ENCODE measurements around the gene KIAA0232. TPM values are rescaled to one million over a fixed set of nuclear protein-coding genes. Genes with fewer than 3 reads are reported as not detected.
A peak's percentile ranks its signal among the peaks of the same experiment; 100 is the strongest.

The KIAA0232 gene
- total RNA-seq, 1 donor from 2014 or later: 28.1 TPM

DNA sequence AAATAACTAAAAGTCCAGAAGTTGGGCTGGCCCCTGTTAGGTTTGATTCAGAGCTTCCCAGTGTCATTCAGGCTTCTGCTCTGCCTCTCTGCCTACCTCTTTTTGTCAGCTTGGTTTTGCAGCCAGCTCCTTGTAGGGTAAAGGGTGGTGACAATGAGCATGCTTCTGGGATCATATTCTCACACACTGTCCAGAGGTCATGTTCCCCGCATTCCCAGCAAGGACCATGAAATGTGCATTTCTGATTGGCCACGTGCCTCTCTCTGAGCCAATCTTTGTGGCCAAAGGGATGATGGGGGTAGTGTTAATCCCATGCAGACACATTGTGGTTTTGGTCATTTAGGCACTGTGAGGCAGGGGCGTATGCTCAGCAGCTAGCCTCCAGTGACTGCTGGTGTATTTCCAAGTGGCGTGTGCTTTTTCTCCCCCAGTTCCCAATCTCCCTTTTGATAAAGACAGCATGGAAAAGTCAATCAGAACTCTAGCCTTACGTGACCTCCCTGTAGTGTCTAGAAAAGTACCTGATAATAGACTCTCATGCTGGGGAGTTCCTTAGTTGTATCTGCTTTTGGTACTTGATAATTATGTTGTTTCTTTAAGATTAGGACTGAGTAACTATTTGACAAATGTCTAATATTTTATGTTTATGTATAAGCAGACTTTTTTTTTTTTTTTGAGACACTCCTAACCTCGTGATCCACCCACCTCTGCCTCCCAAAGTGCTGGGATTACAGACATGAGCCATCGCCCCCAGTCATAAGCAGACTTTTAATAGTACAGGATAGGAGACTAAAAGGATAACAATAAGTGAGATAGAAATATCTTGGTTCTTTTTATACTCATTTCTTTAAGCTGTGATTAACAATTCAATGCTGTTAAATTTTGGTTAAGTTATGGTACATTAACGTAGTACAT is 57.8 kb downstream of the KIAA0232 start:
- intact Hi-C loops (cut with DNase I): no loop called here
- Histone ChIP-seq H3K36me3 (peaks cover 25% of the 10 kb centered on the region), H3K9me3 (no peaks in the 10 kb centered on the region), H3K4me3 (no peak overlapping the region), H3K27ac (no peak overlapping the region), H3K27me3 (ENCODE audit: low read depth) (no peaks in the 10 kb centered on the region), H3K4me1 (peaks cover 17% of the 10 kb centered on the region)
- TF ChIP-seq, protein P1, sequence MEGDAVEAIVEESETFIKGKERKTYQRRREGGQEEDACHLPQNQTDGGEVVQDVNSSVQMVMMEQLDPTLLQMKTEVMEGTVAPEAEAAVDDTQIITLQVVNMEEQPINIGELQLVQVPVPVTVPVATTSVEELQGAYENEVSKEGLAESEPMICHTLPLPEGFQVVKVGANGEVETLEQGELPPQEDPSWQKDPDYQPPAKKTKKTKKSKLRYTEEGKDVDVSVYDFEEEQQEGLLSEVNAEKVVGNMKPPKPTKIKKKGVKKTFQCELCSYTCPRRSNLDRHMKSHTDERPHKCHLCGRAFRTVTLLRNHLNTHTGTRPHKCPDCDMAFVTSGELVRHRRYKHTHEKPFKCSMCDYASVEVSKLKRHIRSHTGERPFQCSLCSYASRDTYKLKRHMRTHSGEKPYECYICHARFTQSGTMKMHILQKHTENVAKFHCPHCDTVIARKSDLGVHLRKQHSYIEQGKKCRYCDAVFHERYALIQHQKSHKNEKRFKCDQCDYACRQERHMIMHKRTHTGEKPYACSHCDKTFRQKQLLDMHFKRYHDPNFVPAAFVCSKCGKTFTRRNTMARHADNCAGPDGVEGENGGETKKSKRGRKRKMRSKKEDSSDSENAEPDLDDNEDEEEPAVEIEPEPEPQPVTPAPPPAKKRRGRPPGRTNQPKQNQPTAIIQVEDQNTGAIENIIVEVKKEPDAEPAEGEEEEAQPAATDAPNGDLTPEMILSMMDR (IDR thresholded peaks at IDR 0.05): no peak
- DNase-seq (no peak), ATAC-seq (peak; percentile 13 to 45)

DNA sequence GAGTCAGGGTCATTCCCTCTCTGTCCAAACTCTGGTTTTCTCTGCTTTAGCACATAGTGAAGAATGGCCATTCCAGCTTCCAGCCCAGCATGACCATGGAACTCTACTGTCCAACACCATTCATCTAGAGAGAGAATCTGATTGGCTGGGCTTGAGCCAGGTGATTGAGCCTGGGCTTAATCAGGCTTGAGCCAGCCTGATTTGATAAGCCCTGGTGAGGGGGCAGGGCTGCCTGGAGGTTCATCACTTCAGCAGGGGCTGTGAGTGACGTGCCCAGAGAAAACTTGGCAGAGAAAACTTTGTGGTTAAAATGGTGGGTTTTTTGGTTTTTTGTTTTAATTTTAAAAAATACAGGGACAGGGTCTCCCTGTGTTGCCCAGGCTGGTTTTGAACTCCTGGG is 62.5 kb downstream of the KIAA0232 start:
- H3K9me3 ChIP-seq: no peaks in the 10 kb centered on the region
- H3K27ac ChIP-seq: no peak overlapping the region
- ATAC-seq: no peak
- H3K36me3 ChIP-seq: peaks cover 42% of the 10 kb centered on the region
- H3K27me3 ChIP-seq (ENCODE audit: low read depth): no peaks in the 10 kb centered on the region
- TF ChIP-seq, protein P1 (IDR thresholded peaks at IDR 0.05): no peak
- intact Hi-C loops (cut with DNase I): no loop called here
- H3K4me3 ChIP-seq: no peak overlapping the region
- peaks cover 8% of the 10 kb centered on the region for H3K4me1 ChIP-seq
- DNase-seq: no peak

- ATAC-seq (no peak), DNase-seq (no peak)
- Histone ChIP-seq H3K4me1 (peaks cover 3% of the 10 kb centered on the region), H3K36me3 (peaks cover 42% of the 10 kb centered on the region), H3K4me3 (no peak overlapping the region), H3K9me3 (no peaks in the 10 kb centered on the region), H3K27me3 (ENCODE audit: low read depth) (no peaks in the 10 kb centered on the region), H3K27ac (no peak overlapping the region)
- intact Hi-C loops (cut with DNase I): no loop called here
- TF ChIP-seq, protein P1 (IDR thresholded peaks at IDR 0.05): no peak
Observed at GRCh38 chr4:6845574-6845973, 63.0 kb downstream of the KIAA0232 start.

DNA sequence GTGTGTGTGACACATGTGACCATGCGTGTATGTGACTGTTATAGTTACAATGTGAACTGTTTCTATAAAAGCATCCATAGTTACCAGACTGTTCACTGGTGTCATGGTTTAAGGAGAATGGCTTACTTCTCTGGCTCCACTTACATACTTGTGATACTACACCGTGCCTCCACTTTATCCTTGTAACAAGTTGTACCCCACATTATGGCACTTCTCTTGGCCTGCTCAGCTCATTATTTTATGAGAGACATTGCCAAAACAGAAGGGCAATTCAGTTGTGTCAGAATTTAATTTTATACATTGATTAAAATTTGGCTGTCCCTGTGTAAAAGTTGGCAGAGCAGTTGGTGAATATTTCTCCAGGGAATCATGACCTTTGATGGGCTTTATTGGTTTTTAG is 64.7 kb downstream of the KIAA0232 start:
- H3K27ac ChIP-seq: no peak overlapping the region
- no peak overlapping the region for H3K4me3 ChIP-seq
- no peak for ATAC-seq
- peaks cover 2% of the 10 kb centered on the region for H3K9me3 ChIP-seq
- H3K4me1 ChIP-seq: no peaks in the 10 kb centered on the region
- no peak for DNase-seq
- intact Hi-C loops (cut with DNase I): no loop called here
- H3K27me3 ChIP-seq (ENCODE audit: low read depth): no peaks in the 10 kb centered on the region
- TF ChIP-seq, protein P1 (IDR thresholded peaks at IDR 0.05): no peak
- H3K36me3 ChIP-seq: peaks cover 41% of the 10 kb centered on the region

DNA sequence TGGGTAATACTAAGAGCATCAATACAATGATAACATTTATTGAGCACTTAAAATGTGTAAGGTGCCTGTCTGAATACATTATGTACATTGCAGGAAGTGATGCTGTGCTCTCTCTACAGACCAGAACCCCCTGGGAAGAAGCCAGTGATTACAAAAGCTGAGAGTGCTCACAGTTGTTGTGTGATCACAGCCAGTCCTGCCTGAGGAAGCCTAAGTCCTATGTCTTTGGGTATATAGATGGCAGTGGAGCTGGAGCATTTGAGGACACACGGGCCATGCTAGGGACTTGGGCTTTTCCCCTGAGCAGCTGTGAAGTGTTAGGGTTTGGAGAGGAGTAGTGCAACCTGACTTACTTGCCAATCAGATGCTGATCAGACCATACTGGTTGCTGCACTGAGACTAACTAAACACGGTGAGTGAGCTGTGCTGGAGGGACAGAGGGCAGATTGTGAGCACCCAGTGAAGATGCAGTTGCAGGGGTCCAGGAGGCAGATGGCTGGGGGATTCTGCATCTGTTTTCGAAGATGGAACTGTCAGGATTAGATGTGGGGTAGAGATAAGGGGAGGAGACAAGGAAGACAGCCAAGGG is 66.3 kb downstream of the KIAA0232 start:
- TF ChIP-seq, protein P1 (IDR thresholded peaks at IDR 0.05): no peak
- Histone ChIP-seq H3K9me3 (peaks cover 9% of the 10 kb centered on the region), H3K4me1 (peaks cover under 1% of the 10 kb centered on the region), H3K27me3 (ENCODE audit: low read depth) (no peaks in the 10 kb centered on the region), H3K4me3 (no peak overlapping the region), H3K27ac (no peak overlapping the region), H3K36me3 (peaks cover 28% of the 10 kb centered on the region)
- intact Hi-C loops (cut with DNase I): no loop called here
- no peak for DNase-seq
- no peak for ATAC-seq
